Measurements from ENCODE around the gene HYAL1. TPM values are rescaled to one million over a fixed set of nuclear protein-coding genes. Genes with fewer than 3 reads are reported as not detected.

Gene HYAL1, protein sequence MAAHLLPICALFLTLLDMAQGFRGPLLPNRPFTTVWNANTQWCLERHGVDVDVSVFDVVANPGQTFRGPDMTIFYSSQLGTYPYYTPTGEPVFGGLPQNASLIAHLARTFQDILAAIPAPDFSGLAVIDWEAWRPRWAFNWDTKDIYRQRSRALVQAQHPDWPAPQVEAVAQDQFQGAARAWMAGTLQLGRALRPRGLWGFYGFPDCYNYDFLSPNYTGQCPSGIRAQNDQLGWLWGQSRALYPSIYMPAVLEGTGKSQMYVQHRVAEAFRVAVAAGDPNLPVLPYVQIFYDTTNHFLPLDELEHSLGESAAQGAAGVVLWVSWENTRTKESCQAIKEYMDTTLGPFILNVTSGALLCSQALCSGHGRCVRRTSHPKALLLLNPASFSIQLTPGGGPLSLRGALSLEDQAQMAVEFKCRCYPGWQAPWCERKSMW
- total RNA-seq, result 10 to 100 TPM in 3 of 4 donors, 1 to 10 TPM in 1; 2.1 to 30.5 (median 22.1) TPM

DNA sequence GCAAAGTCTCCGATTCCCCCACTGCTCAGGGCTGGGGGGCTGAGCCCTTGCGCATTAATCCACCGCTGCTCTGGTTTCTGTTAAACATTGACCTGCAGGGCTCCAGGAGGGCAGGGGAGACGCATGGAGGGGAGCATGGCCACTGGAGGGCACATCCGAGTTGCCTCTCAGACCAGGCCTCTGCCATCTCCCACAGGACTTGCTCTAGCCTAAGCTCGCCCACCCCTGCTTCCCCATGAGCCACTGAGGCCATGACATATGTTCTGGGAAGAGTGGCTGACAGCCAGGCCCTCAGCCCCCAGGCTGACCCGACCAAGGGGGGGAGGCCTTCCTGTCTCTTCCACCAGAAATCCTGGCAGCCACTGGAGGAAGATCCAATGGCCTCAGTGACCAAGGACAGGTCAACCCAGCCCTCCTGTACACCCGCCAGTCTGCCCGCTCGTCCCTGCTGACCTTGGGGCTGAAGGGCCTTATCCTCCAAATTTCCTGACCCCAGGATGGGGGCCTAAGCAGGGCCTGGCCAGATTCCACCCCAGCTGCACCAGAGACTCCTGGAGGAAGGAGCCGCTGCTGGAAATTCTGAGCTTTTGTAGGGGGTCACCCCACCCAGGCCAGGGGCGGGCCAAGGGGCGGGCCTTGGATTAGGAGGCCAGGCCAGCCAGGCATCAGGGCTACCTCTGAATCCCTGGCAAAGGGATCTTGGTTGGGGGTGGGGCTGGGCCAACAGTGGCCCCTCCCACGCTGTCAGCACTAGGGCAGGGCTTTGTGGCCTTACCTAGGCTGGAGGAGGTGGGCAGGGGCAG, at the start of gene HYAL1:
TSS of gene HYAL1 (minus strand) at position 562 of the 803 bp plus-strand sequence. CDS start 618 bp downstream, outside the sequence.
- Histone ChIP-seq H3K27me3 (no peaks in the 10 kb centered on the region), H3K27ac (peak within 1 kb of the TSS; percentile 69 to 79), H3K4me3 (peak within 1 kb of the TSS in 1 of 2 donors; percentile 7), H3K4me1 (peaks cover 0 to 6% of the 10 kb centered on the region in 2 donors), H3K9me3 (no peaks in the 10 kb centered on the region), H3K36me3 (no peaks in the 10 kb centered on the region)
- intact Hi-C loops (cut with DNase I; ENCODE audit: low total_unique reads), result no loop called here
- no peak for TF ChIP-seq POLR2A (IDR thresholded peaks at IDR 0.05)
- TF ChIP-seq, protein P1, sequence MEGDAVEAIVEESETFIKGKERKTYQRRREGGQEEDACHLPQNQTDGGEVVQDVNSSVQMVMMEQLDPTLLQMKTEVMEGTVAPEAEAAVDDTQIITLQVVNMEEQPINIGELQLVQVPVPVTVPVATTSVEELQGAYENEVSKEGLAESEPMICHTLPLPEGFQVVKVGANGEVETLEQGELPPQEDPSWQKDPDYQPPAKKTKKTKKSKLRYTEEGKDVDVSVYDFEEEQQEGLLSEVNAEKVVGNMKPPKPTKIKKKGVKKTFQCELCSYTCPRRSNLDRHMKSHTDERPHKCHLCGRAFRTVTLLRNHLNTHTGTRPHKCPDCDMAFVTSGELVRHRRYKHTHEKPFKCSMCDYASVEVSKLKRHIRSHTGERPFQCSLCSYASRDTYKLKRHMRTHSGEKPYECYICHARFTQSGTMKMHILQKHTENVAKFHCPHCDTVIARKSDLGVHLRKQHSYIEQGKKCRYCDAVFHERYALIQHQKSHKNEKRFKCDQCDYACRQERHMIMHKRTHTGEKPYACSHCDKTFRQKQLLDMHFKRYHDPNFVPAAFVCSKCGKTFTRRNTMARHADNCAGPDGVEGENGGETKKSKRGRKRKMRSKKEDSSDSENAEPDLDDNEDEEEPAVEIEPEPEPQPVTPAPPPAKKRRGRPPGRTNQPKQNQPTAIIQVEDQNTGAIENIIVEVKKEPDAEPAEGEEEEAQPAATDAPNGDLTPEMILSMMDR (IDR thresholded peaks at IDR 0.05), result peak in 2 of 4 experiments; percentile 13 to 16
- peak; percentile 67 to 79 for DNase-seq

DNA sequence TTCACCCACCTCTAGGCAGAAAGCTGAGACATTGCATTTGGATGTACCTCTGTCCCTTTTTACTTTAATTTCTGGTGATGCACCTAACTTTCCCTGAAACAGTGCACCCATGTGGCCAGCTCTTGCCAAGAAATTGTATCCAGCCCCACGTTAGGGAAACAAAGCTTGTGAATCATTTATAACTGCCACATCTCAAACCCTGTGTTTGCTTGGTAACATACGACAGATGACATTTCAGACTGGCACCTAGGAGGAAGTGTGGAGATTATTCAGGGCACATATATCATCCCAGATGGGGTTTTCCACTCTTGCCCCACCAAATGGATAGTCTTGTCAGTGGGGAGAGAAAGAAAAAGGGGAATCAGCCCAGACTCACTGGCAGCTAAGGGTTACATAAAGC, 49.4 kb upstream of the HYAL1 start:
- no peaks in the 10 kb centered on the region for H3K36me3 ChIP-seq
- intact Hi-C loops (cut with DNase I; ENCODE audit: low total_unique reads), result no loop called here
- H3K4me3 ChIP-seq, result no peak overlapping the region
- peaks cover 10 to 33% of the 10 kb centered on the region in 2 donors for H3K4me1 ChIP-seq
- DNase-seq, result no peak
- no peaks in the 10 kb centered on the region for H3K9me3 ChIP-seq
- no peak for TF ChIP-seq POLR2A (IDR thresholded peaks at IDR 0.05)
- TF ChIP-seq, protein P1 (IDR thresholded peaks at IDR 0.05), result no peak
- no peak overlapping the region for H3K27ac ChIP-seq
- H3K27me3 ChIP-seq, result no peaks in the 10 kb centered on the region

DNA sequence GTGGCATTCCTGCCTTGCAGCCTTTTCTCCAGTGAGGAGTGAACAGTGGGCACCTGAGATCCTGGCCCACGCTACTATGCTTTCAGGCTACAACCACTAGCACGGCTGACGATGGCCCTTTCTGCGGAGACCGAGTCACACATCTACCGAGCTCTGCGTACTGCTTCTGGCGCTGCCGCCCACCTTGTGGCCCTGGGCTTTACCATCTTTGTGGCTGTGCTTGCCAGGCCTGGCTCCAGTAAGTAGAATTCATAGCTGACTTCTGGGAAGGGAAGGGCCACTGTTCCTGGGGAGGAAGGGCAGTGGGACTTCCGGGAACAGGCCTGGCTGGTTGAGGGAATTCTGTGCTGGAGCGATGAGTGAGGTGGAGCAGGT, 47.9 kb upstream of the HYAL1 start:
- H3K4me1 ChIP-seq, result peaks cover 0 to 20% of the 10 kb centered on the region in 2 donors
- no peaks in the 10 kb centered on the region for H3K36me3 ChIP-seq

DNA sequence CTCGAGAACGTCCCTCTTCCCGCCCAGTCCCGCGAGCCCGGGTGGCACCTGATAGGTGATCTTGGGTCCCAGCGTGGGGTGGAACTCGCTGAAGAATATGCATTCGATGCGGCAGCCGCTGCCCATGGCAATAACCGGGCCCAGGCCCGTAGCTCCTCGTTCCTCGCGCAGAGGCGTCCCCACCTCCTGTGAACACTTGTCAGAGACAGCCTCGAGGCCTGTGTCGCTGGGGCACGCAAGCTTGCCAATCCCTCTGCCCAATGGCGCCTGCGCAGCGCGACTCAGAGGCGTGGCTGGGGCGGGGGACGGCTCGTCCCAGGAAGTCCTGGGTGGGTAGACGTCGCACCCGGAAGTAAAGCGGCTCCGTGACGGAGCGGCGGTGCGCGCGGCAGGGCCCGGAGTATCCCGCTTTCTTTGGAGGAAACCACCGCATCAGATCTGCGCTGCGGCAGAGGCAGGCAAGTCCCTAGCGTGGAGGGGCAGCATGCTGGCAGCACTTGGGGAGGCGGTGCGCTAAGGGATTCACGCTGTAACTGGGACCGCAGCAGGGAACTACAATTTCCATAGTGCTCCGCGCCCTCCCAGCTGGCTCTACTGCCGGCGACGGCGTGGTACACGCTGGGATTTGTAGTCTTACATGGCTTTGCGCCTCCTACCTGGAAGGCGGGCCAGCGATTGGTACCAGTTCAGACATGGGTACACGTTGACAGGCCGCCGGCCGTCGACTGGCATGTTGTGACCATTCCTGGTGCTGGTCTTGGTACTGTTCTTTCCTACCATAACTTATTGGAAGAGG, 47.4 kb upstream of the HYAL1 start, which contains the start of the genes CYB561D2 and NPRL2:
TSS of gene CYB561D2 (plus strand) at position 336 of the 796 bp plus-strand sequence. CDS start 572 bp downstream, outside the sequence.
TSS of gene NPRL2 (minus strand) at position 249 of the 796 bp plus-strand sequence. CDS start at position 126, 123 bp downstream.
- Histone ChIP-seq H3K4me1 (peaks cover 0 to 20% of the 10 kb centered on the region in 2 donors), H3K4me3 (peak within 1 kb of the TSS; percentile 68 to 88), H3K36me3 (no peaks in the 10 kb centered on the region), H3K9me3 (no peaks in the 10 kb centered on the region), H3K27ac (peak within 1 kb of the TSS; percentile 91 to 92), H3K27me3 (no peaks in the 10 kb centered on the region)
- intact Hi-C loops (cut with DNase I; ENCODE audit: low total_unique reads), result no loop called here
- peak; percentile 92 to 96 for DNase-seq
- TF ChIP-seq, protein P1 (IDR thresholded peaks at IDR 0.05), result peak in 1 of 4 experiments; percentile 18
- TF ChIP-seq POLR2A (IDR thresholded peaks at IDR 0.05), result peak; percentile 71 to 72

More for the DNA sequence above, 47.9 kb upstream of the HYAL1 start:
- no peak for TF ChIP-seq POLR2A (IDR thresholded peaks at IDR 0.05)
- TF ChIP-seq, protein P1 (IDR thresholded peaks at IDR 0.05), result no peak
- no peaks in the 10 kb centered on the region for H3K9me3 ChIP-seq
- DNase-seq, result no peak
- H3K27ac ChIP-seq, result peak overlapping the region; percentile 91 to 92
- no peaks in the 10 kb centered on the region for H3K27me3 ChIP-seq
- peak overlapping the region; percentile 68 to 88 for H3K4me3 ChIP-seq
- intact Hi-C loops (cut with DNase I; ENCODE audit: low total_unique reads), result no loop called here
